Astrocyte (in vitro differentiated cells and primary cell): Measurements from ENCODE around the gene APLP2. TPM values are rescaled to one million over a fixed set of nuclear protein-coding genes. Genes with fewer than 3 reads are reported as not detected.
"Not testable (repeated sequence)": the region's sequence is repeated elsewhere in the genome, so short reads cannot be mapped to it uniquely, and the experiment has no call there.

Experiments used
- DNase-seq: peaks from one replicate; pipeline ENCODE4 v3.0.0-alpha.2; 2010; ENCODE audit warnings: low read depth
- FAIRE-seq: peaks from 2 replicates; lab custom pipeline; 2011; peaks lifted over from hg19 to GRCh38; lab: Jason Lieb, UNC
- H2AFZ ChIP-seq: 2 replicates; pipeline ENCODE4 v1.6.0; 2012; ENCODE audit warnings: low read depth, low read length, inconsistent platforms
- H3K27ac ChIP-seq: 2 replicates; pipeline ENCODE4 v1.5.1; 2011; ENCODE audit warnings: low read depth, low read length, inconsistent platforms
- H3K27me3 ChIP-seq: 2 replicates; pipeline ENCODE4 v1.6.0; 2011; ENCODE audit warnings: low read length, inconsistent platforms; ENCODE audit not compliant: insufficient read depth
- H3K36me3 ChIP-seq: 2 replicates; pipeline ENCODE4 v1.5.1; 2011; ENCODE audit warnings: low read length, inconsistent platforms; ENCODE audit not compliant: insufficient read depth
- H3K4me1 ChIP-seq: 2 replicates; pipeline ENCODE4 v1.5.1; 2011; ENCODE audit warnings: low read length, inconsistent platforms; ENCODE audit not compliant: insufficient read depth
- H3K4me2 ChIP-seq: 2 replicates; pipeline ENCODE4 v1.6.0; 2012; ENCODE audit warnings: low read length, inconsistent platforms
- H3K4me3 ChIP-seq: 2 replicates; pipeline ENCODE4 v1.5.1; 2011; ENCODE audit warnings: low read depth, mild to moderate bottlenecking, low read length, inconsistent platforms; ENCODE audit not compliant: insufficient read depth
- H3K79me2 ChIP-seq: 2 replicates; pipeline ENCODE4 v1.6.0; 2012; ENCODE audit warnings: mild to moderate bottlenecking, low read length, inconsistent platforms; ENCODE audit not compliant: insufficient read depth
- H3K9ac ChIP-seq: 2 replicates; pipeline ENCODE4 v1.6.0; 2012; ENCODE audit warnings: mild to moderate bottlenecking, low read length, inconsistent platforms
- H3K9me3 ChIP-seq: 2 replicates; pipeline ENCODE4 v1.5.1; 2012; ENCODE audit warnings: low read depth, mild to moderate bottlenecking, low read length, inconsistent platforms; ENCODE audit not compliant: insufficient read depth
- H4K20me1 ChIP-seq: 2 replicates; pipeline ENCODE4 v1.6.0; 2012; ENCODE audit warnings: low read length, inconsistent platforms; ENCODE audit not compliant: insufficient read depth
- H3K27ac Mint-ChIP-seq: one replicate; pipeline ENCODE4 v1.8.0; 2021; ENCODE audit warnings: mild to moderate bottlenecking, mixed read lengths; ENCODE audit not compliant: unreplicated experiment
- H3K27me3 Mint-ChIP-seq: one replicate; pipeline ENCODE4 v1.8.0; 2021; ENCODE audit warnings: low read depth, mixed read lengths; ENCODE audit not compliant: unreplicated experiment
- H3K36me3 Mint-ChIP-seq: one replicate; pipeline ENCODE4 v1.8.0; 2021; ENCODE audit warnings: low read depth, mixed read lengths; ENCODE audit not compliant: unreplicated experiment
- H3K4me1 Mint-ChIP-seq: one replicate; pipeline ENCODE4 v1.8.0; 2021; ENCODE audit warnings: low read depth, mixed read lengths; ENCODE audit not compliant: unreplicated experiment
- H3K4me3 Mint-ChIP-seq: one replicate; pipeline ENCODE4 v1.8.0; 2021; ENCODE audit warnings: mild to moderate bottlenecking, moderate library complexity, mixed read lengths; ENCODE audit not compliant: unreplicated experiment
- H3K9me3 Mint-ChIP-seq: one replicate; pipeline ENCODE4 v1.8.0; 2021; ENCODE audit warnings: mild to moderate bottlenecking, mixed read lengths; ENCODE audit not compliant: unreplicated experiment
- EZH2 ChIP-seq: IDR thresholded peaks from 2 replicates; pipeline ENCODE4 v1.6.1; 2012; ENCODE audit warnings: mild to moderate bottlenecking, low read length, inconsistent platforms; ENCODE audit not compliant: insufficient read depth
- total RNA-seq: library from RNA; stranded (reverse); gene quantifications from 2 replicates; pipeline ENCODE4 v1.2.1, GENCODE V29; 2021
- TF ChIP-seq, protein P1 (sequence below): IDR thresholded peaks from 2 replicates; pipeline ENCODE4 v1.5.1; 2011; ENCODE audit warnings: low read depth, mild to moderate bottlenecking, inconsistent platforms, low read length, moderate library complexity; ENCODE audit not compliant: insufficient read depth

APLP2 gene
- total RNA-seq, 1 donor from 2014 or later = 849 TPM

- Mint-ChIP-seq H3K27me3 (peaks cover 8% of the 10 kb centered on the region), H3K27ac (no peak overlapping the region)
- FAIRE-seq = no peak
These were observed 120.7 kb downstream of the APLP2 start for GRCh38 chr11:130190371-130190881.

GRCh38 chr11:130191896-130192295 is 122.2 kb downstream of the APLP2 start:
- no peak for FAIRE-seq
- no peaks in the 10 kb centered on the region for H3K4me1 Mint-ChIP-seq
- no peak overlapping the region for H3K4me3 Mint-ChIP-seq
- H3K36me3 Mint-ChIP-seq = no peaks in the 10 kb centered on the region
- Histone ChIP-seq H3K9ac (no peak overlapping the region), H3K36me3 (no peaks in the 10 kb centered on the region), H3K79me2 (no peaks in the 10 kb centered on the region), H3K27me3 (no peaks in the 10 kb centered on the region), H3K27ac (no peak overlapping the region), H4K20me1 (no peaks in the 10 kb centered on the region), H3K9me3 (no peaks in the 10 kb centered on the region), H3K4me2 (no peak overlapping the region), H3K4me3 (no peak overlapping the region), H2AFZ (no peak overlapping the region), H3K4me1 (no peaks in the 10 kb centered on the region)
- no peak for DNase-seq
- no peak overlapping the region for H3K27ac Mint-ChIP-seq
- no peaks in the 10 kb centered on the region for H3K9me3 Mint-ChIP-seq
- peaks cover 11% of the 10 kb centered on the region for H3K27me3 Mint-ChIP-seq
- TF ChIP-seq, protein P1, sequence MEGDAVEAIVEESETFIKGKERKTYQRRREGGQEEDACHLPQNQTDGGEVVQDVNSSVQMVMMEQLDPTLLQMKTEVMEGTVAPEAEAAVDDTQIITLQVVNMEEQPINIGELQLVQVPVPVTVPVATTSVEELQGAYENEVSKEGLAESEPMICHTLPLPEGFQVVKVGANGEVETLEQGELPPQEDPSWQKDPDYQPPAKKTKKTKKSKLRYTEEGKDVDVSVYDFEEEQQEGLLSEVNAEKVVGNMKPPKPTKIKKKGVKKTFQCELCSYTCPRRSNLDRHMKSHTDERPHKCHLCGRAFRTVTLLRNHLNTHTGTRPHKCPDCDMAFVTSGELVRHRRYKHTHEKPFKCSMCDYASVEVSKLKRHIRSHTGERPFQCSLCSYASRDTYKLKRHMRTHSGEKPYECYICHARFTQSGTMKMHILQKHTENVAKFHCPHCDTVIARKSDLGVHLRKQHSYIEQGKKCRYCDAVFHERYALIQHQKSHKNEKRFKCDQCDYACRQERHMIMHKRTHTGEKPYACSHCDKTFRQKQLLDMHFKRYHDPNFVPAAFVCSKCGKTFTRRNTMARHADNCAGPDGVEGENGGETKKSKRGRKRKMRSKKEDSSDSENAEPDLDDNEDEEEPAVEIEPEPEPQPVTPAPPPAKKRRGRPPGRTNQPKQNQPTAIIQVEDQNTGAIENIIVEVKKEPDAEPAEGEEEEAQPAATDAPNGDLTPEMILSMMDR = no peak
- no peak for TF ChIP-seq EZH2

More at GRCh38 chr11:130190371-130190881, 120.7 kb downstream of the APLP2 start:
- Histone ChIP-seq H3K4me1 (no peaks in the 10 kb centered on the region), H3K4me2 (no peak overlapping the region), H3K4me3 (no peak overlapping the region), H3K27ac (no peak overlapping the region), H3K27me3 (no peaks in the 10 kb centered on the region), H4K20me1 (no peaks in the 10 kb centered on the region), H3K9ac (no peak overlapping the region), H3K9me3 (no peaks in the 10 kb centered on the region), H2AFZ (no peak overlapping the region), H3K79me2 (no peaks in the 10 kb centered on the region), H3K36me3 (no peaks in the 10 kb centered on the region)
- DNase-seq = no peak
- no peak for TF ChIP-seq EZH2
- TF ChIP-seq, protein P1 = no peak
- Mint-ChIP-seq H3K4me1 (no peaks in the 10 kb centered on the region), H3K4me3 (no peak overlapping the region), H3K9me3 (no peaks in the 10 kb centered on the region), H3K36me3 (no peaks in the 10 kb centered on the region)

DNA sequence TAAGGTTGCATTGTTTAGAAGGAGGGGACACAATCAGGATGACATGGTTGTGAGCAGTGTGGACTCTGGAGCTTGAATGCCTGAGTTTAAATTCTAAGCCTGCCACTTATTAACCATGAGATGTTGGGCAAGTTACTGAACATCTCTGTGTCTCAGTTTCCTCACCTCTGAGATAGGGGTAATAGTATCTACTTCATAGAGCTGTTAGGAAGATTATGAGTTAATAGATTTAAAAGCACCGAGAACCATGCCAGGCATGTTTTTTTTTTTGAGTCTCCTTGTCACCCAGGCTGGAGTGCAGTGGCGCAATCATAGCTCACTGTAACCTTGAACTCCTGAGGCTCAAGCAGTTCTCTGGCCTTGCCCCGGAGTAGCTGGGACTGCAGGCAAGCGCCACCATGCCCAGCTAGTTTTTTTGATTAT is 123.2 kb downstream of the APLP2 start:
- Histone ChIP-seq H2AFZ (no peak overlapping the region), H3K9ac (no peak overlapping the region), H3K4me3 (no peak overlapping the region), H3K36me3 (no peaks in the 10 kb centered on the region), H3K4me2 (no peak overlapping the region), H3K27ac (no peak overlapping the region), H3K27me3 (no peaks in the 10 kb centered on the region), H3K9me3 (no peaks in the 10 kb centered on the region), H3K79me2 (no peaks in the 10 kb centered on the region), H4K20me1 (no peaks in the 10 kb centered on the region), H3K4me1 (no peaks in the 10 kb centered on the region)
- TF ChIP-seq, protein P1 = no peak
- TF ChIP-seq EZH2 = no peak
- H3K9me3 Mint-ChIP-seq = no peaks in the 10 kb centered on the region
- H3K27ac Mint-ChIP-seq = no peak overlapping the region
- no peak overlapping the region for H3K4me3 Mint-ChIP-seq
- no peak for DNase-seq
- no peaks in the 10 kb centered on the region for H3K4me1 Mint-ChIP-seq
- FAIRE-seq = no peak
- peaks cover 11% of the 10 kb centered on the region for H3K27me3 Mint-ChIP-seq
- H3K36me3 Mint-ChIP-seq = no peaks in the 10 kb centered on the region

DNA sequence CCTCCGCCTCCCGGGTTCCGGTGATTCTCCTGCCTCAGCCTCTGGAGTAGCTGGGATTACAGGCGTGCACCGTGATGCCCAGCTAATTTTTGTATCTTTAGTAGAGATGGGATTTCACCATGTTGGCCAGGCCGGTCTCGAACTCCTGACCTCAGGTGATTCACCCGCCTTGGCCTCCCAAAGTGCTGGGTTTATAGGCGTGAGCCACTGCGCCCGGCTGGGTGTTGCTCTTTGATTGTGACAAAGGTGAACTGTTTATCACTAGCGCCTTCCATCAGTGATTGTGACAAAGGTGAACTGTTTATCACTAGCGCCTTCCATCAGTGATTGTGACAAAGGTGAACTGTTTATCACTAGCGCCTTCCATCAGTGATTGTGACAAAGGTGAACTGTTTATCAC is 123.9 kb downstream of the APLP2 start:
- H3K27ac Mint-ChIP-seq, H3K27me3 ChIP-seq, H3K27ac ChIP-seq, H3K4me2 ChIP-seq, H3K9ac ChIP-seq, FAIRE-seq, H3K4me3 Mint-ChIP-seq, DNase-seq, H3K36me3 ChIP-seq, H3K9me3 ChIP-seq, H3K4me1 ChIP-seq, H3K9me3 Mint-ChIP-seq, H4K20me1 ChIP-seq, H3K79me2 ChIP-seq, H3K36me3 Mint-ChIP-seq, H3K4me1 Mint-ChIP-seq, H2AFZ ChIP-seq, H3K4me3 ChIP-seq: not testable (repeated sequence)
- peaks cover 13% of the 10 kb centered on the region for H3K27me3 Mint-ChIP-seq
